ENCODE results near the gene PRMT1. TPM values are rescaled to one million over a fixed set of nuclear protein-coding genes. Genes with fewer than 3 reads are reported as not detected.

The PRMT1 gene
- total RNA-seq, 1 experiment from 2014 or later: 505 TPM

DNA sequence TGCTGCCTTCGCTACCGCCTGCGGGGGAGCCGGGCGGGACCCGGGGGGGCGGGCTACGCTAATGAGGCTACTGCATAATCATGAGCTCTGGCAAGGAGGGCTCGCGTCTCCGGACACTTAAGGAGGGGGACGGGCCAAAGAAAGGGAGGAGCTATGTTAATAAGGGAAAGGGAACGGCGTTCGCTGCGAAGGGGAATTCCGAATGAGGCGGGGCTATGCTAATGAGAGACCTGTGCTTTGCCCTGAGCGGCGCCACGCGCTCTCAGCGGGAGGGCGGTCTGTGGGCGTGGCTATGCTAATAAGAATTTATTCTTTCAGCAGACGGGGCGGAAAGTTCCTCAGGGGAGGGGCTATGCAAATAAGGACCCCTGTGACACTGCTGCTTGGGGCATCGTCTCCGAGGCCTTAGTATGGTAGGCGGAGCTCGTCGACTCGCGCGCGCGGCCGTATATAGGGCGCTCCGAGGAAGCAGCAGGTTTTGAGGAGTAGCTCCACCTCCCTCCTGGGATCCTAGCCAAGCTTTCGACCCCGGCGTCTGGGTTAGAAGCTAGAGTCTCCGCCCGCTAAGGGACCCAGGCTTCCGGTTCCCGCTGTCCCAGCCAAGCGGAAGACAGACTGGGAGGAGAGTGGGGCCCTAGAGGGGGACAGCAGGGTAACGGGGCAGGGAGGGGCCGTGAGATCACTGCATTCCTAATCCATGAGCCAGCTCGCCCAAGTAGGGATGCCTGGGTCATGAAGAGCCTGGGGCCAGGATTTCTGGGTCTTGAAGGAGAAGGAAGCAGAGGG is 36.8 kb upstream of the PRMT1 start, which contains the start of gene RRAS:
Gene RRAS (minus strand): TSS at position 31 of the 786 bp plus-strand sequence. CDS start 45 bp downstream, outside the sequence.
- Histone ChIP-seq H2BK5ac (ENCODE audit: insufficient read length, low read length) (peak within 1 kb of the TSS; percentile 83), H2BK12ac (ENCODE audit: insufficient read length, low read depth, low read length) (peak within 1 kb of the TSS; percentile 29), H3K27me3 (ENCODE audit: insufficient read depth, low read length) (no peaks in the 10 kb centered on the region), H2BK120ac (ENCODE audit: low read depth, low read length, poor library complexity, severe bottlenecking) (peak within 1 kb of the TSS; percentile 62), H3K4me2 (ENCODE audit: insufficient read depth, insufficient read length, low read length) (peak within 1 kb of the TSS; percentile 91), H3K18ac (ENCODE audit: insufficient read length, low read depth, low read length) (peak within 1 kb of the TSS; percentile 87), H3K56ac (ENCODE audit: insufficient read length, low read depth, low read length) (no peak within 1 kb of the TSS), H3K4me1 (ENCODE audit: insufficient read depth, low read length) (no peaks in the 10 kb centered on the region; the same call in 1 of the 2 replicates), H3K9me3 (ENCODE audit: control insufficient read depth, low read depth, low read length) (no peaks in the 10 kb centered on the region), H4K8ac (replicated peaks; ENCODE audit: insufficient read length, low read depth, low read length) (no peak within 1 kb of the TSS), H2BK20ac (ENCODE audit: low read depth, low read length, poor library complexity, severe bottlenecking) (no peak within 1 kb of the TSS), H3K23ac (ENCODE audit: insufficient read length, low read depth, low read length) (no peak within 1 kb of the TSS), H4K91ac (ENCODE audit: insufficient read length, low read depth, low read length) (no peak within 1 kb of the TSS), H4K5ac (ENCODE audit: insufficient read length, low read depth, low read length) (no peak within 1 kb of the TSS), H3K4ac (ENCODE audit: low read depth, low read length) (peak within 1 kb of the TSS; percentile 63; the same call in 1 of the 2 replicates), H3K23me2 (ENCODE audit: insufficient read length, low read depth, low read length, poor library complexity, severe bottlenecking) (peaks cover 18% of the 10 kb centered on the region), H4K20me1 (ENCODE audit: control insufficient read depth, insufficient read depth, insufficient read length) (no peaks in the 10 kb centered on the region), H2AFZ (ENCODE audit: low read length) (no peak within 1 kb of the TSS), H3K79me2 (ENCODE audit: insufficient read depth, low read length) (peaks cover 9% of the 10 kb centered on the region), H2AK5ac (ENCODE audit: insufficient read length, low read length) (no peak within 1 kb of the TSS), H3T11ph (ENCODE audit: low read length) (peak within 1 kb of the TSS; percentile 85), H3K79me1 (ENCODE audit: insufficient read depth, low read depth, low read length, poor library complexity, severe bottlenecking) (peaks cover 10% of the 10 kb centered on the region), H3K9ac (ENCODE audit: extremely low read depth, insufficient read length, low read length) (peak within 1 kb of the TSS; percentile 74), H3K27ac (ENCODE audit: insufficient read length, low read depth, low read length) (peak within 1 kb of the TSS; percentile 89), H2BK15ac (ENCODE audit: low read depth, low read length) (no peak within 1 kb of the TSS), H3K14ac (ENCODE audit: insufficient read depth, low read length) (peak within 1 kb of the TSS; percentile 81)
- peak within 1 kb of the TSS; percentile 99 to 100 (median 100) for H3K27ac Mint-ChIP-seq
- no CpG with 5 or more reads among the region's 51 CpGs for WGBS (ENCODE audit: extremely low coverage, insufficient read length, low lambda C conversion rate)
- H3K9me3 Mint-ChIP-seq: no peaks in the 10 kb centered on the region; a peak in 1 of 5 replicates
- peak within 1 kb of the TSS; percentile 94 to 99 for H3K4me3 Mint-ChIP-seq
- TF ChIP-seq, protein P1, sequence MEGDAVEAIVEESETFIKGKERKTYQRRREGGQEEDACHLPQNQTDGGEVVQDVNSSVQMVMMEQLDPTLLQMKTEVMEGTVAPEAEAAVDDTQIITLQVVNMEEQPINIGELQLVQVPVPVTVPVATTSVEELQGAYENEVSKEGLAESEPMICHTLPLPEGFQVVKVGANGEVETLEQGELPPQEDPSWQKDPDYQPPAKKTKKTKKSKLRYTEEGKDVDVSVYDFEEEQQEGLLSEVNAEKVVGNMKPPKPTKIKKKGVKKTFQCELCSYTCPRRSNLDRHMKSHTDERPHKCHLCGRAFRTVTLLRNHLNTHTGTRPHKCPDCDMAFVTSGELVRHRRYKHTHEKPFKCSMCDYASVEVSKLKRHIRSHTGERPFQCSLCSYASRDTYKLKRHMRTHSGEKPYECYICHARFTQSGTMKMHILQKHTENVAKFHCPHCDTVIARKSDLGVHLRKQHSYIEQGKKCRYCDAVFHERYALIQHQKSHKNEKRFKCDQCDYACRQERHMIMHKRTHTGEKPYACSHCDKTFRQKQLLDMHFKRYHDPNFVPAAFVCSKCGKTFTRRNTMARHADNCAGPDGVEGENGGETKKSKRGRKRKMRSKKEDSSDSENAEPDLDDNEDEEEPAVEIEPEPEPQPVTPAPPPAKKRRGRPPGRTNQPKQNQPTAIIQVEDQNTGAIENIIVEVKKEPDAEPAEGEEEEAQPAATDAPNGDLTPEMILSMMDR (conservative IDR thresholded peaks at IDR 0.05): no peak
- peaks cover 21% of the 10 kb centered on the region for H3K27me3 Mint-ChIP-seq (ENCODE audit: low read depth)
- DNase-seq: peak; percentile 99
- H3K36me3 Mint-ChIP-seq (ENCODE audit: insufficient read depth in 1 of 3, low read depth in 3 of 3): peaks cover 5 to 17% (median 7%) of the 10 kb centered on the region in 3 experiments; a peak in 6 of 7 replicates
- peaks cover 60 to 77% of the 10 kb centered on the region in 2 experiments for H3K4me1 Mint-ChIP-seq

Measured in H9 (cell line).